Esophagus squamous epithelium (tissue), 4 donors: ENCODE data around the gene SERPINH1.

Experiments
- POLR2A ChIP-seq, 4 donors: fragments of 450-650 bp; IDR thresholded peaks; one replicate each; pipeline ENCODE4 v1.6.1; 2017; ENCODE audit warnings: antibody characterized with exemption in 4 of 4, mild to moderate bottlenecking in 4 of 4, moderate library complexity in 3 of 4
- TF ChIP-seq, protein P1 (sequence below), 6 experiments: fragments of 450-650 bp in 4 of 6; fragments of 200-600 bp in 2 of 6; sonication (generic) in 2 of 6; IDR thresholded peaks; one replicate each; pipeline ENCODE4 v1.5.1; 2016 to 2019; ENCODE audit warnings: antibody characterized with exemption in 6 of 6, mild to moderate bottlenecking in 4 of 6, moderate library complexity in 4 of 6

DNA sequence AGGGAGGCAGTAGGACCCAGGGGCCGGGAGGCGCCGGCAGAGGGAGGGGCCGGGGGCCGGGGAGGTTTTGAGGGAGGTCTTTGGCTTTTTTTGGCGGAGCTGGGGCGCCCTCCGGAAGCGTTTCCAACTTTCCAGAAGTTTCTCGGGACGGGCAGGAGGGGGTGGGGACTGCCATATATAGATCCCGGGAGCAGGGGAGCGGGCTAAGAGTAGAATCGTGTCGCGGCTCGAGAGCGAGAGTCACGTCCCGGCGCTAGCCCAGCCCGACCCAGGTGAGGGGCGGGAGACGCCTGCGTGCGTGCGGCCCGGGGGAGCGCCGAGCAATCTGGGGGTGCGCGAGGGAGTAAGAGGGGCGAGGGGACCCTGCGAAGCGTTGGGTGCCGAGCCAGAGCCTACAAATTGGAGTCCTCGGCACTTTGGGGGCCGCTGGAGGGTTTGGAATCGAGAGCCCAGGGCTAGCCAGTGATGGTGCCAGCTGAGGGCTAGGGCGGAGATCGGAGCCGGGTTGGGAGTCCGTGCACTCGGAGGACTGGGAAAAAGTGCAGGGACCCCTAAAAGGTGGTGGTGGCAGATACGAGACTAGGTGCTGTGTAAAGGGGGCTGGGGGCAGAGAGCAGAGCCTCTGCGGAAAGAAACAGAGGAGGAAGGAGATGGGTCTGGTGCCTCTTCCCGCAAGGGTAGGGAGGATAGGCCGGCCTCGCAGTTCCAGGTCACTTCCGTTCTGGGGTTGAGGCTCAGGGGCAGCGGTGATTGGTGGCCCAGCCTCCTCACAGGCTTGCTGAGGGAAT, at the start of gene SERPINH1:
- TF ChIP-seq, protein P1, sequence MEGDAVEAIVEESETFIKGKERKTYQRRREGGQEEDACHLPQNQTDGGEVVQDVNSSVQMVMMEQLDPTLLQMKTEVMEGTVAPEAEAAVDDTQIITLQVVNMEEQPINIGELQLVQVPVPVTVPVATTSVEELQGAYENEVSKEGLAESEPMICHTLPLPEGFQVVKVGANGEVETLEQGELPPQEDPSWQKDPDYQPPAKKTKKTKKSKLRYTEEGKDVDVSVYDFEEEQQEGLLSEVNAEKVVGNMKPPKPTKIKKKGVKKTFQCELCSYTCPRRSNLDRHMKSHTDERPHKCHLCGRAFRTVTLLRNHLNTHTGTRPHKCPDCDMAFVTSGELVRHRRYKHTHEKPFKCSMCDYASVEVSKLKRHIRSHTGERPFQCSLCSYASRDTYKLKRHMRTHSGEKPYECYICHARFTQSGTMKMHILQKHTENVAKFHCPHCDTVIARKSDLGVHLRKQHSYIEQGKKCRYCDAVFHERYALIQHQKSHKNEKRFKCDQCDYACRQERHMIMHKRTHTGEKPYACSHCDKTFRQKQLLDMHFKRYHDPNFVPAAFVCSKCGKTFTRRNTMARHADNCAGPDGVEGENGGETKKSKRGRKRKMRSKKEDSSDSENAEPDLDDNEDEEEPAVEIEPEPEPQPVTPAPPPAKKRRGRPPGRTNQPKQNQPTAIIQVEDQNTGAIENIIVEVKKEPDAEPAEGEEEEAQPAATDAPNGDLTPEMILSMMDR (IDR thresholded peaks at IDR 0.05), result no peak
- TF ChIP-seq POLR2A (IDR thresholded peaks at IDR 0.05), result peak in 2 of 4 donors; percentile 59 to 74
